Endothelial cell of hepatic sinusoid (primary cell): ENCODE results near the gene HOXC10.

Experiments used
- in situ Hi-C: cut with HindIII; loops from 2 replicates; pipeline ENCODE4 v1.10.0; 2017; ENCODE audit warnings: low sequenced_read_pairs

HOXC10 gene

DNA sequence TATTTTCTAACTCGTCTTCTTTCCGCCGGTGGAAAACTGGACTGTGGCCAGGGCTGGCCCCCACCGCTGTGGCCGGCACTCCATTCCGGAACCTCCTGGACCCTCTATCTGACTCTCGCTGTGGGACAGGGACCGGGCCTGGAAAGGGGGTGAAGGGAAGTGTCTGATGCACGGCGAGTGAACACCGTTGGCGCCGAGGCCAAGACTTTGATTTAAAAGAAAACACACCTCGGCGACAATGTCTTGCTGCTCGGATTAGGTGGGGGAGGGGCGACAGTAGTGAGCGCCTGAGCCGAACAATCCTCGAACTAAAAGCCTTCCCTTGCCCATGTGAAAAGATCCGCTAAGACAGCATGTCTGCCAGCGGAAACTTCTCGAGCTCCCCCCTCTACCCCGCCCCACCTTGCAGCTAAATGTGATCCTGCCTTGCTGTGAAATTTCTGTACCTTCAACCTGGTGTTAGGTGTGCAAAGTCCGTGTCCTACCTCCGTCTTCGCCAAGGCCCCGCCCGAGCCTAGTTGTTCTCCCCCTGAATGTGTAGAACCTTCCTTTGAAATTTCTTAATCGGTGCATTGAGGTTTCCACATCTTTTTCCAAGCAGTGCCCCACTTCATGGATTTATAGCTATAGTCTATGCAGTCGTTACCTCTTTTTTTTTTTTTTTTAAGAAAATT is 9.3 kb upstream of the HOXC10 start:
- in situ Hi-C loops: no loop called here

DNA sequence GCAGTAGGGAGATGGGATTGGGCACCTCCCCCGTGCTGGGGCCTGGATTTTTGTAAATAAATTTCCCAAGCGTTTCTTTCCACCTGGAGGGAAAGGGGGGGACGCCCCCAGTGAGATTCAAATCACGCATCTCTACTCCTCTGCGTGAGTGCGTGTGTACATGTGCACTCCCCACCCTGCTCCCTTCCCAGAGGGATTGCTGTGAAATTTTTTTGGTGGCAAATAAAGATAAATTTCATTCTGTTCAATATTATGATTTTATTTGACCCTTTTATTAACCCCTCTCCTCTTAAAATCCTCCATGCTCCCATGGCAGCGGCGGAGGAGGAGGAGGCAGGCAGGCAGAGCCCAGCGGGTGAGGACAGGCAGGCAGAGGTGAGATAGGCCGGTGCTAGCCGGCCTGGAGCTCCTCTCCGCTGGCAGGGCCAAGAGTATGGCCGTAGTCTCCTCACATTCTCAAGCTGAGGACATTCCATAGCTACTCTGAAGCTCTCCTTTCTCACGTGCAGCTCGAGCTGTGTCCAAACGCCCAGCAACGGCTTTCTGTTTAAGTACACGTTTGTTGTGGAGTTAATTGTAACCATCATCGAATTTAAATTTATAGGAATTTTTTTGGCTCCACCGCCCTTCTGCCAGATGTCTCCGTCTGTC is 8.6 kb upstream of the HOXC10 start:
- in situ Hi-C loops: no loop called here

DNA sequence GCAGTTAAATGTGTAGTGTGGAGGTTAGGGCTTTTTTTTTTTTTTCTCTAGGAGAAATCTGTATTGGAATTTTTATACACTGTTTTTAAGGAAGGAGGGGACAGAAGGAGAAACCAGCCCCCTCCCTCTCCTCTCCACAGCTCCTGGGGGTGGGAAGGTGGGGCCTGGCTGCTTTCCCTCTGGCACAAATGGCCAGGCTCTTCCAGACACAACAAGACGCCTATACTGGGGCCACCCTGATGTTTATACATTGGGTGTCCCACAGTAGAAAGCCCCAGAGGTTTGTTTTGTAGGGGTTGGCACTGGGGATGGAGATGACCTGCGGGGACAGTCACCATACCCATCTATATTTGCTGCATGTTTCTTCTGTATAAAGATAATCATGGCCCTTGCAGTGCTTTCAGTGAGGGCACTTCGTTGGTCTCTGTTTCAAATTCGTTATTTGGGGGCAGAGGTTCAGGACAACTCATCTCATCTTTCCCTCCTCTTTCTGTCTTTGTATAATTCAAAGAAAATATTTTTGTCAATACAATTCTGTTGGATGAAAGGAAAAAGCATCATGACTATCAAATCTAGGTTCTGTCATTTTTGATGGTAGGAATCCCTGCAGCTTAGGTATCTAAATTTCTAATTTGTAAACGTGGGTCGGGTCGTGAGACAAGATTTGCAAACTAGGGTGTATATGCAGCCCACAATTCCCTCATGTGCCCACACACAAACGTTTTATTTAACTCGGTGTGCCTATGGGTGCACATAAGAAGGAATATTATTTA is 7.9 kb upstream of the HOXC10 start:
- in situ Hi-C loops: no loop called here

DNA sequence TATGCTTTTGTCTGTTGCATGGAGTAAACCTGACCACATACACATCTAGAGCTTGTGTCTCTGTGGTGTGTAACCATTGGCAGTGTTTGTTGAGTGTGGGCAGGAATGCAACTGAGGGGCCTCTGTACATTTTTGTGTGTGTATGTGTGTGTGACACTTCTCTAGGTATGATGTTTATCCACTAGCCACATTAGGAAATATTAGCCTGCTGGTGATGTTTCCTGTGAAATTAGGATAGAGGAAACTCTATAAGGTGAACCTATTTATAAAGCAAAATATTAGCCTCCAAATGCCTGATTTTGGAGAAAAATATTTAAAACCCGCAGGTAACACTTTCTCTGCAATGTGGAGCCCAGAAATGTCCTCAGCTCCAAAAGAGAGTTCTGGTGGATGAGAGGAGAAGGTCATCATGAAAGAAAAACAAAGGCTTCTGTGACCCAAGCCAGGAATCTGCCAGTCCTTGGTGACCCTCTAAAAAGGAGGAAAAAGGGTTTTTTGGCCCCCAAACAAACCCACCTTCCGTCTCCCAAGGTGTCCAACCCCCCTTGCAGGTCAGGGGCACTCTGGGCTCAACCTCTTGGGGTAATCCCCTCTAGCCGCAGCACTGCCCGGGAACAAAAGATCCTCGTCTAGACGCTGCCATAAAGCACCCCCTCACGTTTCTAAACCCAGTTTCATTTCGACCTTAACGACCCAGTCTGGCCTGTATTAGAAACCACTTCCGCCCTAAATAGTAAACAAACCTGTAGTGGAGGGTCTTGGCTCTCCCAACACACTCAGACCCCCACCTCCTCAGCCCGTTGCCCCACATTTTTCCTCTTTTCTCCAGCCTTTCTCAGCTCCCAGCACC is 7.1 kb upstream of the HOXC10 start:
- in situ Hi-C loops: no loop called here

DNA sequence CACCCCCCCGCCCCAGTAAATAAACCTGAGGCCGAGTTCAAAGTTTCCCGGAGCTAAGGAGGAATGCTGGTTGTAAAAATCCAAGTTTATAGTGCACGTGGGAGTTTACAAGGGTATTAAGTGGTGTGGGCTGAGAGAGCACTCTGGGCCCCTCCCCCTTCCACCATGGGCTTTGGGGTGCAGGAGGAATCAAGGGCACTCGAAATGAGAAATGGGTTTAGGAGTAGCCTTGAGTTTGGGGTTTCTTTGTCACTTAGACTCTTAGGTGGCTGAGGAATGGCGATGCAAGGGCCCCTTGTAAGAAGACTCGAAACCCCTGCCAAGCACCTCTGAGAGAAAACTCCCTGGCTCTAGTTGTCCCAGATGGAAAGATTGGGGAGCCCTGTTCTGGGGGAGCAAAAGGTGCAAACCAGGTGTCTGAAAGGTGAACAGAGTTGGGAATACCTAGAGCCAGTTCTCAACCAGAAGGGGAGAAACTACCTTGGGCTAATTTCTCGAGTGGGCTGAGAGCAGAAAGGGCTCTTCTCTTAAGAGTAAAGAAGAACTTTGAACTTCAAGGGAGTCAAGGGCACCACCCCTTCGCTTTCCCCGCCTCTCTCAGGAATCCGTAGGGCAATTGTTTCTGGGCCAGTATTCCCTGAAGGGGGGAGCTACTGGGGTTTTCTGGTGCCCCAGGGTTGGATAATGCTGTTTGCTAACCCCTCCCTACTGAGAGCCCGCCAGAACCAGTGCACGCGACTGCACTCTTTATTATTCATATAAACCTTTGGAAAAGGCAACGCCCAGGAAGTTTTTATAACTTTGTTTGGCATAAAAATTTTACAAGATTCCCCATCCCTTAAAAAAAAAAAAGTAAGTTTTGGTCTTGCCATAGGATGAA is 6.2 kb upstream of the HOXC10 start:
- in situ Hi-C loops: no loop called here

DNA sequence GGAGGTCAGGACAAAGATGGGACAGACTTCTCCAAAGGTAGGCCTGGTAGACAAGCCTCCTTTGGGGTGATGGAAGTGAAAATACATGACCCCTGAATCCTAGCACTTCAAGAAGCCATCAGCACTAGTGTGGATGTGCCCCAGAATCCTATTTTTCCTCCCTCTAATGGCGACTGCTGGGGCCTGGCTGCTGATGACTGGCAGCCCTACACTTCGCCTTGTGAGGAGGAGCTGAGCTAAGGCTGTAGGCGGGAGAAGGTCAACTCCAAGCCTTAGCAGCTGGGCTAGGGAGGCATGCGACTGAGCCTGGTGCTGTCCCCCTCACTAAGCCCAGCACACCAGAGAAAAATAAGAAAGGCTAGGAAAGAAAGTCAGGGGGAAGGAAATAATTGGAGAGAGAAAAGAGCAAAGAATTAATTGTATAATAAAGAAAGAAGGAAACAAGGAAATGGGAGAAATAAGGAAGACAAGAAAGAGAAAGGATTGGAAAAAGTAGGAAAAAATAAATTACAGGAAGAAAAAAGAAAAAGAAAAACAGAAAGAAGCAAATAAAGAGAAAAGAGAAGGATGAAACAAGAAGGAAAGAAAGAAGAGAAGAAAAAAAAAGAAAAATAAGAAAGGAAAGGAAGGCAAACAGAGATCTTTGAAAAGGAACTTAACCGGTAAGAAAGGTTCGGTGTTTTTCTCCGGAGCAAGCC is 4.7 kb upstream of the HOXC10 start:
- in situ Hi-C loops: loop anchor here (5.0 kb wide), 1 partner anchor 38 kb away; no protein-coding TSS in a partner anchor

DNA sequence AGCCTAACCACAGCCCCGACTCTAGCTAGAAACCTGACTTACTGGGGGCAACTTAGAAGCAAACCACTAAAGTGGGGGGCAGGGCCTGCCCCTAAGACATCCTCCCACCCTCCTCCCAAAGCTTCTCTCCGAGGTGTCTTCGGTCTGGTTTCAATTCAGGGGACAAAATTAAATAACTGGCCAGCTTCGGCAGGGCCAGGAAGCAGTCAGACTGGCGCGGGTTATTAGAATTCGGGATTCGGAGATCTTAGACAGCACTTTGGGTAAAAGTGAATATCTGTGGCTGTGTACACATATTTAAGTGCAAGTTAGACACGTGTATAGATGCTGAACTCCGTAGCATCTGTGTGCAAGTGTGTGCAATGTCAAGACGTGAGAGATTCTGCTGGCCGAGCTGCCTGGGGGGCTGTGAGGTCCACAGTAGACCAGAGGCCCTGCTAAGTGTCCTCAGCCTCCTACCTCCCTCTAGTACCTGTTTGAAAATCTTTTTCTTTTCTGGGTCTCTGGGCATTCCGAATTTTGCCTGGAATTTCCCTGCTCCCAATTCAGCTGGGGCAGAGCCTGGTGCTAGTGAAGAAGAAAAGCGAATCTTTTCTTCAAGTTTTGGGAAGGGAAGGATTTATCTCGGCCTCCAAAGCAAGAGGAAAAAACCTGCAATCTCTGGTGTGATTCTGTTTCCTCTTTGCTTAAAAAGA is 4.0 kb upstream of the HOXC10 start:
- in situ Hi-C loops: loop anchor here (5.0 kb wide), 1 partner anchor 39 kb away; no protein-coding TSS in a partner anchor

DNA sequence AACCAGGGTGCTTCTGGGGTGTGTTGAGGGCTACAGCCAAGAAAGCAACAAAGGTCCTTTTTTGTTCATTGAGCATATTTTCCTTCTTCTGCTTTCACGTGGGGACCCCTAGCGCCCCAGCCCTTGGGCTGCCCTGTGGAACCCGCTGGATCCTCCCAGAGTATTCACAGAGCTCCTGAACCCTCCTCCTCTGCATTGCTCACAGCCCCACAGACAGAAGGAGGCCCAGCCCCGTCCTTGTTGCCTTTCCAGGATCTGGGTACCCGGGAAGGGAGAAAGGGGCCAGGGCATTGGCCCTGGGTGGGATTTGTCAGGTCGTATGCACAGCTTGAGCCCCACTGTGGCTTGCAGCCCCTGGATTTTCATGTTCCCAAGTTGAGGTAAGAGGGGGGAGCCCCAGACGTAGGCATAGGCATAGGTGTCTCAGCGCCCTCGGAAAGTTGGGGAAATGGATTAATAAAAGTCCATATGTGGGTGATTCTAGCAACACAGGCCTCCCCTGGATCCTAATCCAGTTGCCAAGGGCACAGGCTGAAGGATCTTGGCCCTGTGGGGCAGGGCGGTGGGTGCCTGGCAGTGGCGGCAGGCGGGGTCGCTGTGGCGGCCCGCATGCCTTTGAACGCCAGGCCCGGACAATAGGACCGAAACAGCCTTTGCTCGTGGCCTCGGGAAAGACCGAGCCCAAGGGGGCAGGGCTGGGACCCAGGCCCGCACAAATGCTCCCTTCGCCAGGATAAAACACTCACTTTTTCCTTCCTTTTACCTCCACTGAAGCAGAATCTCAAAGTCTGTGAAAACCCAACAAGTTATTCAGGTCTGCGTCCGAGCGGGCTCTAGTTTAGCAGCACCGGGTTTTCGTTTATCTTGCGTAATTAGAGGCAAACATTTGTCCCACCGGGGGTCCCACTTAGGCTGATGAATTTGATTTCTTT is 3.0 kb upstream of the HOXC10 start:
- in situ Hi-C loops: loop anchor here (5.0 kb wide), 1 partner anchor 40 kb away; no protein-coding TSS in a partner anchor

DNA sequence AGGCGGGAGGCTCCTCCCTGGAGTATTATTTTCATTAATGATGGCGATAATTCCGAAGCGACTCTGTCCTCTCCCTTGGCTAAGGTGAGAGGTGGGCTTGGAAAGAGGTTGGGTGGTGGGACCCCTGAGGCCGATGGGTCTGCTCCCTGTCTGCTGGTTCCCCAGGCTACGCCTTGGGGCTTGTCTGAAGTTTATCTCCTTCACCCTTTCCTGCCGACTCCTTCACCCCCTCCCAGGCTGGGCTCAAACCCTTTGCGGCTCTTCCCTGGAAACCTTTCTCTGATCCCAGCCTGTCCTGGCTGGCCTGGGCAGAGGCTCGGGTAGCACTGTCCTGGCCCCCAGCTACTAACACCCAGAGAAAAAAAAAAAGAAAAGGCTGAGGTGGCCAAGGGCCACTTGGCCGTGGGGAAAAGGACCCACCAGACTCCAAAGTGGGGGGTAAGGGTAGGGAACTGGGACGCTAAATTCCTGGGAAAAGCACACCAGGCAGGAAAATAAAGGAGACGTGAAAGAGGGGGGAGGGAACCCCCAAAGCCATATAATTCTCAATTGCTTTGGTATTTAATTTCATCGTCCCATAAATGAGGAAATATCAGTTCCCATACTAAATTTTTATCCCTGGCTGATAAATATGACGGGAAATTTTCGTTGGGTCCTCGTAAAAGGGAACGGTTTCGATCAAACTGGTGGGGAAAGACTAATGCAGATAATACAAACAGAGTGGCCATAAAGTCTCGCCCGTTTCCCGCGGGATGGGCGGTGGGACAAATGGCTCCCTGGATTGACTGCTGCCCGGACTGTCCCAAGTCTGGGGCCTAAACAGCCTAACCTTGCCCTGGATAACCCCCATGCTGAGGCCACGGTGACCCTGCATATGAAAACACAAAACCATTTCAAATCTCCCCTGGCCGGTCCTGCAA is 2.0 kb upstream of the HOXC10 start:
- in situ Hi-C loops: loop anchor here (5.0 kb wide), 1 partner anchor 41 kb away; no protein-coding TSS in a partner anchor

DNA sequence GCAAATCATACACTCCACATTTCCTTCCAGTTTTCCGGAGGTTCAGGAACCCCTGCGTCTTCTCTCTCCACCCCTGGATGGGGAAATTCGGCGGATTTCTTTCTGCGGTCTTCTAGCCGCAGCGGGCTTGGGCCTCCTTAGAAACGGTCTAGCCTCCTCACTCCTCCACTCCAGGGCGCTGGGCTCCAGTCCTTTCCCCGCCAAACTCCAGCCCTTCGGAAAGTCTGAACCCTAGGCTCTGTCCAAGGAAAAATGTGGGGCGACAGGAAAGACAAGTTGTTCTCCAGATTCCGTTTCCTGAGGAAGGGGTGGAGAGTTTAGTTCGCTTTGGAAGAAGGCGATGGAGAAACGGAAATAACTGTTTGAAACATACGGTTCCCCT is 1.4 kb upstream of the HOXC10 start:
- in situ Hi-C loops: loop anchor here (5.0 kb wide), 1 partner anchor 41 kb away; no protein-coding TSS in a partner anchor

DNA sequence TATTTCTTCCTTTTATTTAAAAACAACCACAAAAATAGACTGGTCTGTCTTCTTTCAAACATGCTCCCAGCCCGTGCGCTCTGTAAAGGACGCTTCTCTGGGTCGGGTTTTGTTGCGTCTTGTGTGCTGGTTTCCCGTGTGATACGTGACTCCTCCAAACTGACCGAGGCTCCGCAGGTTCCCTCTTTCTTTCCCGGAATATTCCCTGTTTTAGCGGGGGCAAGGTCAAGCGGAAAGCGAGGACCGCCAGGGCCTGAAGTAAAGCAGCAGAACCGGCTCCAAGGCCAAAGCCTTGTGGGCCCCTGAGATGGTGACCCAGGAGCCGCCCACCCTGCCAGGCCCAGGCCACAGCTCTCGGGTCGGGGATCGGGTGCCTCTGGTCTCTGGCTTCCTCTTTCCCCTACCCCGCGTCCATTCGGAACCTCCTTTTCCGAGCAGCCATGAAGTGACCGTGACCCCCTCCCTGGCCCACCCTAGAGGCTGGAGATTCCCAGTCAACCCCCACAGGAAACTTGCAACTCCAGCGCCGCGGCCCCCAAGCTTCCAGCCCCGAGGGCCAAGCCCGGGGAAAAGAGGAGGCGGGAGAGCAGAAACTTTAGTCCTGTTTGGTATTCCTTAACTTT is 885 bp upstream of the HOXC10 start:
- in situ Hi-C loops: loop anchor here (5.0 kb wide), 1 partner anchor 42 kb away; no protein-coding TSS in a partner anchor

DNA sequence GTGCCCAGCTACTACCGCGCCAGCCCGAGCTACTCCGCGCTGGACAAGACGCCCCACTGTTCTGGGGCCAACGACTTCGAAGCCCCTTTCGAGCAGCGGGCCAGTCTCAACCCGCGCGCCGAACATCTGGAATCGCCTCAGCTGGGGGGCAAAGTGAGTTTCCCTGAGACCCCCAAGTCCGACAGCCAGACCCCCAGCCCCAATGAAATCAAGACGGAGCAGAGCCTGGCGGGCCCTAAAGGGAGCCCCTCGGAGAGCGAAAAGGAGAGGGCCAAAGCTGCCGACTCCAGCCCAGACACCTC is 697 bp downstream of the HOXC10 start:
- in situ Hi-C loops: no loop called here

DNA sequence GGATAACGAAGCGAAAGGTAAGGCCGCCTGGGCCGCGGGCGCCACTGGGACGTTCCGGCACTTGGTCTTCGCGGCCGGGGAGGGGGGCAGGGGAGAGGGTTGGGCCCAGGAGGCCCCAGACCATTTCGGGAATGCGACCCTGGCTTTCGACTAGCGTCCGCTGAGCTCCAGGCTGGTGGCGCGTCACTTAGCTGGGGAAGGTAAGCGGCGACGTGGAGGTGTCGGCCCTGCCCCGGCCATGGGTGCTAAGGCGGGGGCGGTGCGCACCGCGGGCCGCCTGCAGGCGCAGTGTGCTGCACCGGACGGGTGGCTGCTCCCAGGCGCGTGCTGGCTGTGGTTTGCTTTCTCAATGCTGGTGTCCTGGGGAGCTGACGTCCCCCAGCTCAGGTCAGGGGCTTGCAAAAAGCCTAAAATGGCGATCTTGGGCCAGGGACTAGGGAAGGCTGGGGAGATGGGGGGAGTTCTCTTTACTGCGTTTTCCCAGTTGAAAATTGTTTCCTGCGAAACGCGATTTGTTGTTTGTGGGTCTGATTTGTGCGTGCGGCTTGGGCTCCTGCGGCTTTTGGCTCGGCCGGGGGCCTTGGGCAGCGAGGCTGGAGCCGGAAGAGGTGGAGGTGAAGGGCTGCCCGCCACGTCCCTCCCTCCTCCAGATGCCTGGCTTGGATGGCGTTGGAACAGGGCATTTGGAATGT is 1.2 kb downstream of the HOXC10 start:
- in situ Hi-C loops: no loop called here

DNA sequence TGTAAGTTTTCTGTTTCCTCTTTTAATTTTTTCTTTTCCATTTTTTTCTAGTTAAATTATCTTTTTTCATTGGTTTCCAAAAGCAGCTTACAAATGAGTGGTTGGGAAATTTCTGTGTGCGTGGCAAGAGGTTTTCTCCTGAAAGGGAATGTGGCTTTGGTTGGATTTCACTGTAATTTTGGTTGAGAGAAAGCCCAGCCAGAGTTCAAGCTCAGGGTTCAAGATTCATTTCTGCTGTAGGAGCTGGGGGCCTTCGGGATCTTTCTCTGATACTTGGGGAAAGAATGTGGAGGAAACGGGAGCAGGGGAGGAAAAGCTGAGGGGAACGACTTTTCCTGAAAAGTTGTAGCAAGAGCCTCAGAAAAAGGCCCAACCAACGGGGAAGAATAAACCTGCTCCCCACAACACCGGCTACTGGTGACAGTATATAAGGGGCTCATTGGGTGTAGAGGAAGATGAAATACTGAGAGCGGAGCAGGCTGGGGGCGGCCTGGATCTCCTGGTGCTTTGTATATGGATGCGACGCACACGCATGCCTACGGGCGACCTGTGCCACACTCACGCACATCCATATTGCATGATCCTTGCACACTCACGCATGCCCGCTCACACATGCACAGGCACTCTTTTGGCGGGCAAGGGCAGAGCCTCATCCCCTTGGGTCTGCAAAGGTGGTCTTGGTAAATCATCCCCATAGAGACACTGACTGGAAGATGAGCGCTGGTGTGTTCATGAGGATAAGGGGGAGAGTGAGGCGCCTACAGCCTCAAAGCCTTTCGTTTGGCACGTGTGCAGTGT is 1.9 kb downstream of the HOXC10 start:
- in situ Hi-C loops: no loop called here

DNA sequence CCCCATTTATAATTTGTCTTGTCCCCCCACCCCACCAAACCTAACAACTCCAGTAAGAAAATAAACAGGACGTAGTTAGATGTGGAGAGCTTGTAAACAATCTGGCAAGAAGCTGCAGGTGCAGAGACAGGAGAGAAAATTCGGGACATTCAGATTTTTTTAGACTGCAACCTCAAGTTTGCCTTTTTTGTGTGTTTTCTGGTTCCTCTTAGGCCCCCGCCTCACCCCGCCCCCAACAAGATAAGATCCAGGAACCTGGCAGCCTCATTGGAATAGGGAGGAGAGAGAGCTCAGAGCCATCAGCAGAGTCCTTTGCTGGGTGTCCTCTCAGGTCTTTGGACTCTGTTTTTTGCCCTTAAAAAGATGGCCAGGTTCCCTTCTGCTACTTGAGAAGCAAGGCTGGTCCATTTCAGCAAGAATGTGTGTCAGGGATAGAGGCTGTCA is 2.9 kb downstream of the HOXC10 start:
- in situ Hi-C loops: no loop called here
